H9 (cell line): ENCODE results near the gene SGIP1. TPM values are rescaled to one million over a fixed set of nuclear protein-coding genes. Genes with fewer than 3 reads are reported as not detected.

ENCODE experiments used
- DNase-seq: peaks from one replicate; pipeline ENCODE4 v3.0.0-alpha.2; 2017
- H2AFZ ChIP-seq: one replicate; pipeline ENCODE4 v1.6.1; 2013; ENCODE audit warnings: mild to moderate bottlenecking, low read length, control low read depth, moderate library complexity
- H2AK5ac ChIP-seq: 2 replicates; pipeline ENCODE4 v1.6.1; 2013; ENCODE audit warnings: low read length, control low read depth, mixed read lengths; ENCODE audit not compliant: insufficient read length
- H2BK120ac ChIP-seq: one replicate; pipeline ENCODE4 v1.6.1; 2013; ENCODE audit warnings: low read depth, mild to moderate bottlenecking, low read length, control low read depth, inconsistent platforms; ENCODE audit not compliant: poor library complexity, severe bottlenecking
- H2BK12ac ChIP-seq: 2 replicates; pipeline ENCODE4 v1.6.1; 2013; ENCODE audit warnings: low read length, control low read depth, mixed read lengths, low read depth; ENCODE audit not compliant: insufficient read length
- H2BK15ac ChIP-seq: 2 replicates; pipeline ENCODE4 v1.6.1; 2013; ENCODE audit warnings: low read depth, low read length, control low read depth
- H2BK20ac ChIP-seq: one replicate; pipeline ENCODE4 v1.6.1; 2013; ENCODE audit warnings: low read depth, mild to moderate bottlenecking, low read length, control low read depth, inconsistent platforms; ENCODE audit not compliant: poor library complexity, severe bottlenecking
- H2BK5ac ChIP-seq: 2 replicates; pipeline ENCODE4 v1.6.1; 2013; ENCODE audit warnings: low read length, control low read depth, mixed read lengths; ENCODE audit not compliant: insufficient read length
- H3K14ac ChIP-seq: 2 replicates; pipeline ENCODE4 v1.6.1; 2013; ENCODE audit warnings: low read length, control low read depth; ENCODE audit not compliant: insufficient read depth
- H3K18ac ChIP-seq: 2 replicates; pipeline ENCODE4 v1.6.1; 2013; ENCODE audit warnings: low read depth, mild to moderate bottlenecking, mixed read lengths, low read length, control low read depth; ENCODE audit not compliant: insufficient read length
- H3K23ac ChIP-seq: 2 replicates; pipeline ENCODE4 v1.6.1; 2013; ENCODE audit warnings: low read length, control low read depth, mixed read lengths, low read depth; ENCODE audit not compliant: insufficient read length
- H3K23me2 ChIP-seq: 2 replicates; pipeline ENCODE4 v1.6.1; 2013; ENCODE audit warnings: low read depth, mild to moderate bottlenecking, mixed read lengths, low read length, control low read depth; ENCODE audit not compliant: insufficient read length, poor library complexity, severe bottlenecking
- H3K27ac ChIP-seq: 2 replicates; pipeline ENCODE4 v1.5.1; 2013; ENCODE audit warnings: low read length, control low read depth, mixed read lengths, low read depth; ENCODE audit not compliant: insufficient read length
- H3K27me3 ChIP-seq: 2 replicates; pipeline ENCODE4 v1.6.1; 2013; ENCODE audit warnings: low read length, control low read depth, inconsistent platforms; ENCODE audit not compliant: insufficient read depth
- H3K4ac ChIP-seq: 2 replicates; pipeline ENCODE4 v1.6.1; 2013; ENCODE audit warnings: low read depth, mild to moderate bottlenecking, control low read depth, inconsistent platforms, low read length, moderate library complexity
- H3K4me1 ChIP-seq: 2 replicates; pipeline ENCODE4 v1.6.1; 2013; ENCODE audit warnings: low read length, control low read depth, inconsistent platforms; ENCODE audit not compliant: insufficient read depth
- H3K4me2 ChIP-seq: 2 replicates; pipeline ENCODE4 v1.6.1; 2013; ENCODE audit warnings: low read length, control low read depth, mixed read lengths; ENCODE audit not compliant: insufficient read length, insufficient read depth
- H3K56ac ChIP-seq: 2 replicates; pipeline ENCODE4 v1.6.1; 2013; ENCODE audit warnings: low read depth, mild to moderate bottlenecking, mixed read lengths, low read length, control low read depth; ENCODE audit not compliant: insufficient read length
- H3K79me1 ChIP-seq: 2 replicates; pipeline ENCODE4 v1.6.1; 2013; ENCODE audit warnings: low read depth, mild to moderate bottlenecking, moderate library complexity, low read length, control low read depth, inconsistent platforms; ENCODE audit not compliant: insufficient read depth, poor library complexity, severe bottlenecking
- H3K79me2 ChIP-seq: 2 replicates; pipeline ENCODE4 v1.6.1; 2013; ENCODE audit warnings: low read length, control low read depth, inconsistent platforms; ENCODE audit not compliant: insufficient read depth
- H3K9ac ChIP-seq: 2 replicates; pipeline ENCODE4 v1.6.1; 2013; ENCODE audit warnings: low read length, control low read depth, mixed read lengths; ENCODE audit not compliant: insufficient read length; ENCODE audit errors: extremely low read depth
- H3K9me3 ChIP-seq: one replicate; pipeline ENCODE4 v1.6.1; 2013; ENCODE audit warnings: low read depth, low read length, inconsistent platforms; ENCODE audit not compliant: control insufficient read depth
- H3T11ph ChIP-seq: one replicate; pipeline ENCODE4 v1.6.1; 2013; ENCODE audit warnings: mild to moderate bottlenecking, low read length, control low read depth, inconsistent platforms
- H4K20me1 ChIP-seq: one replicate; pipeline ENCODE4 v1.6.1; 2013; ENCODE audit not compliant: control insufficient read depth, insufficient read length, insufficient read depth
- H4K5ac ChIP-seq: 2 replicates; pipeline ENCODE4 v1.6.1; 2013; ENCODE audit warnings: low read depth, mild to moderate bottlenecking, mixed read lengths, low read length, control low read depth; ENCODE audit not compliant: insufficient read length
- H4K8ac ChIP-seq: replicated peaks from 2 replicates; pipeline ENCODE4 v1.6.1; 2013; ENCODE audit warnings: low read length, control low read depth, mixed read lengths, low read depth; ENCODE audit not compliant: insufficient read length
- H4K91ac ChIP-seq: 2 replicates; pipeline ENCODE4 v1.6.1; 2013; ENCODE audit warnings: low read depth, mild to moderate bottlenecking, moderate library complexity, mixed read lengths, low read length, control low read depth; ENCODE audit not compliant: insufficient read length
- H3K27ac Mint-ChIP-seq, 3 experiments: 2 replicates in 2 of 3; 3 replicates in 1 of 3; pipeline ENCODE4 v1.8.0; 2020 to 2021; ENCODE audit warnings: mixed read lengths in 3 of 3, mild to moderate bottlenecking in 1 of 3, moderate library complexity in 1 of 3
- H3K27me3 Mint-ChIP-seq: 2 replicates; pipeline ENCODE4 v1.8.0; 2021; ENCODE audit warnings: low read depth, mild to moderate bottlenecking, moderate library complexity, mixed read lengths
- H3K36me3 Mint-ChIP-seq, 3 experiments: 2 replicates in 2 of 3; 3 replicates in 1 of 3; pipeline ENCODE4 v1.8.0; 2020 to 2021; ENCODE audit warnings: low read depth in 3 of 3, mixed read lengths in 3 of 3; ENCODE audit not compliant: insufficient read depth in 1 of 3
- H3K4me1 Mint-ChIP-seq, 2 experiments: 2 replicates each; pipeline ENCODE4 v1.8.0; 2020; ENCODE audit warnings: mixed read lengths in 2 of 2
- H3K4me3 Mint-ChIP-seq, 2 experiments: 2 replicates in 1 of 2; 3 replicates in 1 of 2; pipeline ENCODE4 v1.8.0; 2020 to 2021; ENCODE audit warnings: mild to moderate bottlenecking in 2 of 2, mixed read lengths in 2 of 2, moderate library complexity in 1 of 2
- H3K9me3 Mint-ChIP-seq, 2 experiments: 2 replicates in 1 of 2; 3 replicates in 1 of 2; pipeline ENCODE4 v1.8.0; 2020; ENCODE audit warnings: mild to moderate bottlenecking in 2 of 2, mixed read lengths in 2 of 2, moderate library complexity in 1 of 2
- WGBS: extraction: QIAGEN DNeasy Blood & Tissue Kit; methylation state at CpG from one replicate; pipeline ENCODE4 v1.1.7; 2013; ENCODE audit warnings: missing lambda C conversion rate, low lambda C conversion rate, mixed read lengths; ENCODE audit not compliant: insufficient read length; ENCODE audit errors: extremely low coverage; 5-methylcytosine and 5-hydroxymethylcytosine counted together
- total RNA-seq: library from RNA; stranded (reverse); gene quantifications from 2 replicates; pipeline ENCODE4 v1.2.1, GENCODE V29; 2021
- TF ChIP-seq, protein P1 (sequence below): fragments of 200-600 bp; sonication (generic); conservative IDR thresholded peaks from 3 replicates; pipeline ENCODE4 v1.8.0; 2021; ENCODE audit warnings: antibody characterized with exemption, mild to moderate bottlenecking

SGIP1 gene
- total RNA-seq, 1 experiment from 2014 or later: 1.5 TPM

DNA sequence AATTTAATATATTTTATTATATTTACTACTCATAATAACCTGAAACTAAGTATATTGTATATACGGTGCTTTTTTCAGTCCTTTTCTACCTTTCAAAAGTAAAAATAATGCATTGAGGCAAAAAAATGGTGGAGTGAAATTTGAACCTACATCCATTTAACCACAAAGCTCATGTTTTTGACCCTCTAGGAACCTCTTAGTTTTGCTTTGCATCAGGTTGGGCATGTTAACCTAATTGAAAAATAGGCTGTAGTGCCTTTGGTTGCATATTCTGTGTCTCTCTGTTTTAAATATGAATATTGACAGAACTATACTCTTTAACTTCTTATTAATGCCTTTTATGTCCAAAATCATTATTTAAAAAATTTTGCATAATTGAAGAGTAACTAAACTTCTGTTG lies 3.8 kb downstream of the SGIP1 start:
- H3K4me1 Mint-ChIP-seq: peaks cover 18 to 25% of the 10 kb centered on the region in 2 experiments
- no CpG with 5 or more reads among the region's 1 CpG for WGBS
- Histone ChIP-seq H2AFZ (no peak overlapping the region), H4K20me1 (no peaks in the 10 kb centered on the region), H3K79me2 (no peaks in the 10 kb centered on the region), H2BK12ac (no peak overlapping the region), H3K23me2 (peaks cover 11% of the 10 kb centered on the region), H4K8ac (no peak overlapping the region), H2BK5ac (no peak overlapping the region), H3K27me3 (peaks cover 1% of the 10 kb centered on the region; the same call in 1 of the 2 replicates), H3K27ac (no peak overlapping the region), H3K4me2 (no peak overlapping the region), H3K79me1 (no peaks in the 10 kb centered on the region), H4K5ac (no peak overlapping the region), H3K9me3 (no peaks in the 10 kb centered on the region), H3K4me1 (peaks cover 5% of the 10 kb centered on the region), H3K23ac (no peak overlapping the region), H2BK15ac (no peak overlapping the region), H4K91ac (no peak overlapping the region), H3K9ac (no peak overlapping the region), H2BK120ac (no peak overlapping the region), H3K14ac (no peak overlapping the region), H3K56ac (no peak overlapping the region), H3K4ac (no peak overlapping the region), H3T11ph (no peak overlapping the region), H3K18ac (no peak overlapping the region), H2BK20ac (no peak overlapping the region), H2AK5ac (no peak overlapping the region)
- no peaks in the 10 kb centered on the region for H3K36me3 Mint-ChIP-seq
- H3K27ac Mint-ChIP-seq: no peak overlapping the region
- no peak for DNase-seq
- TF ChIP-seq, protein P1, sequence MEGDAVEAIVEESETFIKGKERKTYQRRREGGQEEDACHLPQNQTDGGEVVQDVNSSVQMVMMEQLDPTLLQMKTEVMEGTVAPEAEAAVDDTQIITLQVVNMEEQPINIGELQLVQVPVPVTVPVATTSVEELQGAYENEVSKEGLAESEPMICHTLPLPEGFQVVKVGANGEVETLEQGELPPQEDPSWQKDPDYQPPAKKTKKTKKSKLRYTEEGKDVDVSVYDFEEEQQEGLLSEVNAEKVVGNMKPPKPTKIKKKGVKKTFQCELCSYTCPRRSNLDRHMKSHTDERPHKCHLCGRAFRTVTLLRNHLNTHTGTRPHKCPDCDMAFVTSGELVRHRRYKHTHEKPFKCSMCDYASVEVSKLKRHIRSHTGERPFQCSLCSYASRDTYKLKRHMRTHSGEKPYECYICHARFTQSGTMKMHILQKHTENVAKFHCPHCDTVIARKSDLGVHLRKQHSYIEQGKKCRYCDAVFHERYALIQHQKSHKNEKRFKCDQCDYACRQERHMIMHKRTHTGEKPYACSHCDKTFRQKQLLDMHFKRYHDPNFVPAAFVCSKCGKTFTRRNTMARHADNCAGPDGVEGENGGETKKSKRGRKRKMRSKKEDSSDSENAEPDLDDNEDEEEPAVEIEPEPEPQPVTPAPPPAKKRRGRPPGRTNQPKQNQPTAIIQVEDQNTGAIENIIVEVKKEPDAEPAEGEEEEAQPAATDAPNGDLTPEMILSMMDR: no peak
- no peaks in the 10 kb centered on the region for H3K9me3 Mint-ChIP-seq
- peaks cover 24% of the 10 kb centered on the region for H3K27me3 Mint-ChIP-seq
- H3K4me3 Mint-ChIP-seq: no peak overlapping the region
